HG03432 (cell line): ENCODE results near the gene CDK17.
"Not testable (repeated sequence)": the region's sequence is repeated elsewhere in the genome, so short reads cannot be mapped to it uniquely, and the experiment has no call there.

ENCODE experiments used
- ATAC-seq: cut with Tn5 transposase; IDR thresholded peaks from one replicate; pipeline ENCODE4 v1.9.1; 2021; ENCODE audit warnings: mild to moderate bottlenecking, moderate library complexity; ENCODE audit not compliant: unreplicated experiment

Gene CDK17

DNA sequence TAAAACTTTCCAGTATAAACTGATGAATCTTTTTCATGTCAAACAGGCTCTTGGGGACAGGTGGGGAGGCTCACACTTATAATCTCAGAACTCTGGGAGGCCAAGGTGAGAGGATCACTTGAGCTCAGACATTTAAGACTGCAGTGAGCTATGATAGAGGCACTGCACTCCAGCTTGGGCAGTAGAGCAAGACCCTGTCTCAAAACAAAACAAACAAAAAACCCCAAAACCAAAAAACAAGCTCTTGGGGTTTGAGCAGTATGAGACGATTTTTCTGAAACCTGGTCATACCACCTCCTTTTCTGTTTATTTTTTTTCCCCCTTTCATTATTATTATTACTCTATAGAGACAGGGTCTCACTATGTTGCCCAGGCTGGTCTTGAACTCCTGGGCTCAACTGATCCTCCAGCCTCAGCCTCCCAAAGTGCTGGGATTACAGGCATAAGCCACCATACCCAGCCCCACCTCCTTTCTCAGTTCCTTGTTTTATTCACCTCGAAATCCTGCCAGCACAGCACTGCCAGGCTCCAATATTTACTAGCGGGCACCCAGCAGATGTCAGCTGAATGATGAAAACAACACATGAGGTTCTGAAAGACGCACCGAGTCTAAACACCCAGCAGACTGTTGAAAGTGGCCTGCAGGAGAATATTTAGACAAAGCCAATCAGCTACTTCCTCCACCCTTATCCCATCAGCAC is 19.5 kb upstream of the CDK17 start:
- peak; percentile 68 for ATAC-seq

DNA sequence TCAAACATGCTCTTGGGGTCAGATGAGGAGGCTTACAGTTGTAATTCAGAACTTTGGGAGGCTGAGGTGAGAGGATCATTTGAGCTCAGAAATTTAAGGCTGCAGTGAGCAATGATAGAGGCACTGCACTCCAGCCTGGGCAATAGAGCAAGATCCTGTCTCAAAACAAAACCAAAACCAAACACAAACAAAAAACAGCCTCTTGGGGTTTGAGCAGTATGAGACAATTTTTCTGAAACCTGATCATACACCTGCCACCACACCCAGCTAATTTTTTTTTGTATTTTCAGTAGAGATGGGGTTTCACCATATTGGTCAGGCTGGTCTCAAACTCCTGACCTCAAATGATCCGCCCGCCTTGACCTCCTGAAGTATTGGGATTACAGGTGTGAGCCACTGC is 17.4 kb upstream of the CDK17 start:
- peak; percentile 57 for ATAC-seq

DNA sequence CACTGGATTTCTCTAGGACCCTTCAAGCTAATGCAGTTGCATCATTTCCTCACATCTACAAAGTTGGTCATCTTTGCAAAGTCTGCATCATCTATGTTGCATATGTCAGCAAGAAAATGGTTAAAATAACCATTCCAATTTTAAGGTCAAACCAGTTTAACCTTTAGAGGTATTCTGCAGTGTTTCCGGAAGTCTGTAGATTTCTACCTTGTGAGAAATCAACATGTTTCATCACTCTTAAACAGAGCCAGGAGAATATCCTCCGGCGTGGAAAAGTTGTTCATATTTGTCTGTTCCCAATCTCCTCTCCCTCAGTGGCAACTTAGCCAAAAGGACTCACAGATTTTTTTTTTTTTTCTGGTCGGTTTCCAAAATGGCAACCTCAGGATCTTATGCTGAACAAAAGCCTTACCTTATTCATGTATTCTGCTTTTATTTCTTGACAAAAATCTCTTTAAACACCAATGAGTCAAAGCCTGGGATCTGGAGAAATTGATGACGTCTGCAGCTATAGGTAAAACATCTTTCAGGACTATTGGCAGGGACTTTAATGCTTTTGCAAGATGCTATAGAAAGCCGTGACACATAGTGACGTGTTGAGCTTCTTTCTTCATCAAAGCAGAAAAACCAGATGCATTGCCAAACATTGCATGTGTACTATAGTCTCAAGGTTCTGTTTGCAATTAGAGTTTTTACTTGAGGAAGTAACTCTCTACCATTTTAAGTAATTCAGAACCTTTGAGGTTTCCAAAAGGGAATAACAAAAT is 16.0 kb upstream of the CDK17 start:
- ATAC-seq, result no peak

DNA sequence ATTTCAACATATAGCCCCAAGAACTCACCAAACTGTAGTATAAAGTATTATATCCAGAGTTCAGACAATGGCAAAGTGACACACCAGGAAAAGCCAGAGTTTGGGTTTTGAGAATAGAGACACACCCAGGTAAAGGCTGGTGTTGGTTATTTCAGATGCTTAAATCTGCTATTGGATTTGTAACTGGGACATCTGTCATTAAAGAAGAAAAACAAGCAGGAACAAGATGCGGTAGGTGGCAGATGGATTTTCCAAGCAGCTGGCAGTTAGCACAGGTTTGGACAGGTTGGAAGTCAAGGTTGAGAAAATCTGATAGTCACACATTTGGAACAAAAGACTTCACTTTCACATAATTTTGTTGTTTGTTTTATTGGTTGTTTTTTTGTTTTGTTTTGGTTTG is 14.4 kb upstream of the CDK17 start:
- no peak for ATAC-seq

DNA sequence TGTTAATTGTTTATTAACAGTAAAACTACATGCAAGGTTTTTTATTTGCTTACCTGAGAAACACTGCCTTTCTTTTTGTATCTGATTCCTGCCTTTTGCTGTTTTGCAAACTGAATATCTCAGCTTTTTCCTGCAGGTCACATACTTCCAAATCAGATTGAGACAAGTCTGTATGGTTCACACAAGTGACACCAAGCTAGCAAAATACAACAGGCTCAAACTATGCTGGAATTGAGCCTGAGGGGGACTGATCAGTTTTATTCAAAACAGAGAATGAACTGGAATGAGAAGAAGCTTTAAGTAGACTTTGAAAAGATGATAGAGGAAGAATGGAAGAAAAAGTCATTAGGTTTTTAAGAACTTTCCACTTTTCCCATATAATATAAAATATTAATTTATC is 12.2 kb upstream of the CDK17 start:
- no peak for ATAC-seq

DNA sequence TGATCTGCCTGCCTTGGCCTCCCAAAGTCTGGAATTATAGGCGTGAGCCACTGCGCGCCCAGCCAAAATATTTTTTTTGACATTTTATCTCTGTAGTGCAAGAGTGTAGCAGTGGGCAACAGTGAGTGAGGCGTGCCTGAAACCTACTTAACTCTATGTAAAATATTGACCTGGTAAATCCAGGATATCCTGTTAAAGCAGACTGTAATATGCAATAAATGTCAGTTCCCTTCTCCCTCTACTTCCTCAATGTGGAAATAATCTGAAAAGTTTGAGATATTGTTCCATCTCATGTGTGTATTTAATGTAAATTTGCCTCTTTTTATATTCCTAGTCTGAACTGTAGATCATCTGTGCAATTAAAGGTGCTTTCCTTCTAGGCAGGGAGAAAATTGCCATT is 9.5 kb upstream of the CDK17 start:
- ATAC-seq, result no peak

DNA sequence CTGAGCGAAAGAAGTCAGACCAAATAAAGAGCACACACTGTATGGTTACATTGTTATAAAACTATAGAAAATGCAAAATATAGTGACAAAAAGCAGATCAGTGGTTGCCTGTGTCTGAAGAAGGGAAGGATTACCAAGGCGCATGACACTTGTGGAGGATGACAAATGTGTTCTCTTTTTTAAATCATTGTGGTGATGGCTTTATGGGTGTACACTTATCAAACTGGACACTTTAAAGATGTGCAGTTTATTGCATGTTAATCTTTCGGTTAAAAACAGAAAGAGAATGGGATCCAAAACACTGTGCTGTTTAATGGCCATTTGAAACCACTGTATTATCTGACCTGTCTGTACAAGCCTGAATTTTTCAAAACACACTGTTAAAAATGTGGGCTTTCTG is 8.8 kb upstream of the CDK17 start:
- ATAC-seq, result no peak

DNA sequence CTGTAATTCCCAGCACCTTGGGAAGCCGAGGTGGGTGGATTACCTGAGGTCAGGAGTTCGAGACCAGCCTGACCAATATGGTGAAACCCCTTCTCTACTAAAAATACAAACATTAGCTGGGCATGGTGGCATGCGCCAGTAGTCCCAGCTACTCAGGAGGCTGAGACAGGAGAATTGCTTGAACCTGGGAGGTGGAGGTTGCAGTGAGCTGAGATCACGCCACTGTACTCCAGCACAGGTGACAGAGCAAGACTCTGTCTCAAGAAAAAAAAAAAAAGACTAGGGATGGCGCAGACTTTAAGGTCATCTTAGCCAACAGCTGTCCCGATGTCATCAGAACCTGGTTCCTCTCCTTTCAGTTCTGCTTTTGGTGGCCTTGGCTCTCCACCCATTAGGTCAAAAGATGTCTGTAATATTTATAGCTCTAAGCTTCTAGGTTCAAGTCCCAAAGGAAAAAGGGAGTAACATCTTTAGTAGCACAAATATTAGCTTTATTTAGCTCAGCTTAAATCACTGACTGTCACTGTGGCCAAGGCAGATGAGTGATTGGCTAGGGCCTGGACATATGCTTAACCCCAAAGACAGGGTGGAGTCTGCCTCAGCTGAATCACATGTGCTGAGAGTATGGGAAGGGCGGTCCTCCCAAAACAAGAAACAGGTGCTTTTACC is 7.3 kb upstream of the CDK17 start:
- peak; percentile 95 for ATAC-seq

DNA sequence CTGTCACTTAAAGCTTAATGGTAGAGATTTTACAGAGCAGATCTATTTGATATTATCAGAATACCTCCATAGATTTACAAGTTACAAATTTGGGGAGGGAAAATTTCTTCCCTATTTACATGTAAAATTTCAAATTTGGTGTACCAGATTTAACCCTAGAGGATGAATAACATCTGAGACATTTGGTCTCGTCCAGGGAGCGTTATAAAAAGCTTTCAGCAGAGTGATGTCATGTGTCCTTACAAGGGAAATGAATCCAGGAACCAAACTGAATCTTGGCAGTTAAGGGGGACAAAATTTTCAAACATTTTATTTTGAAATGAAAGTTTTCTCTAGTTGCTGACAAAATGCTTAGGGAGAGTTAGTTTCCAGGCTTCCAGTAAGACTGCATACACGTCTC is 4.5 kb upstream of the CDK17 start:
- no peak for ATAC-seq

DNA sequence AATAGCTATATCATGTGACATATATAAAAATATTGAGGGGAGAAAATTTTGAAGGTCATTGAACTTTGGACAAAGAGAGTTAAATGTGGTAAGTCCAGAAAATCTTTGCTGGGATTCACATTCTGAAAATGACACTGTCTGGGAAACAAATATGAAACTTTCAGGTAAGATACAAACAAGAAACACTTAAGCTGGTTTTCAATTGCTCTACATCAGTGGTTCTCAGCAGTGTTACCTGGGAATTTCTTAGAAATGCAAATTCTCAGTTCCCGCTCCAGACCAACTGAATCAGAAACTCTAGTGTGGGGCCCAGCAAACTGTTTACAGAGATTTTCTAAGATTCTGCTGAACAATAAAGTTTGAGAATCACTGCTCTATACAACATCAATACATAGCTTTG is 3.6 kb upstream of the CDK17 start:
- ATAC-seq, result no peak

DNA sequence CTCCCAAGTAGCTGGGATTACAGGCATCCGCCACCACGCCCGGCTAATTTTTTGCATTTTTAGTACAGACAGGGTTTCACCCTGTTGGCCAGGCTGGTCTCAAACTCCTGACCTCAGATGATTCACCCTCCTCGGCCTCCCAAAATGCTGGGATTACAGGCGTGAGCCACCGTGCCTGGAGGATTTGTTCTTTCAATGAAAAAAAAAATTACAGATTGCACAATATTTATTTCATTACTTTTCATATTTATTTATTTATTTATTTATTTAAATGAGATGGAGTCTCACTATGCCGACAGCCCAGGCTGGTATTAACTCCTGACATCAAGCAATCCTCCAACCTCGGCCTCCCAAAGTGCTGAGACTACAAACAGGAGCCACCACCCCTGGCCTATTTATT is 2.3 kb upstream of the CDK17 start:
- ATAC-seq, result not testable (repeated sequence)

DNA sequence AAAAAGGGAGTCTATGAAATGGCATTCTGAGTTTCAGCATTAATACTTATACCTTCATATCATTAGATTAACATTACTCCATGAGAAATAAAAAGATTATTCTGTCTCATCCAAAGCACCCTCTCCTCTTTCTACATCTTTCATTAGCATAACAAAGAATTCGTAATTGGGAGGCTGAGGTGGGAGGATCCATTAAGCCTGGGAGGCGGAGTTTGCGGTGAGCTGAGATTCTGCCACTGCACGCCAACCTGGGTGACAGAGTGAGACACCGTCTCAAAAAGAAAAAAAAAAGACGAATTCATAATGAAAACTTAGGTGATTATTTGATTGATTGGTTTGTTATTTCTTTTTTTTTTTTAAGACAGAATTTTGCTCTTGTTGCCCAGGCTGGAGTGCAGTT is 1.8 kb upstream of the CDK17 start:
- no peak for ATAC-seq

DNA sequence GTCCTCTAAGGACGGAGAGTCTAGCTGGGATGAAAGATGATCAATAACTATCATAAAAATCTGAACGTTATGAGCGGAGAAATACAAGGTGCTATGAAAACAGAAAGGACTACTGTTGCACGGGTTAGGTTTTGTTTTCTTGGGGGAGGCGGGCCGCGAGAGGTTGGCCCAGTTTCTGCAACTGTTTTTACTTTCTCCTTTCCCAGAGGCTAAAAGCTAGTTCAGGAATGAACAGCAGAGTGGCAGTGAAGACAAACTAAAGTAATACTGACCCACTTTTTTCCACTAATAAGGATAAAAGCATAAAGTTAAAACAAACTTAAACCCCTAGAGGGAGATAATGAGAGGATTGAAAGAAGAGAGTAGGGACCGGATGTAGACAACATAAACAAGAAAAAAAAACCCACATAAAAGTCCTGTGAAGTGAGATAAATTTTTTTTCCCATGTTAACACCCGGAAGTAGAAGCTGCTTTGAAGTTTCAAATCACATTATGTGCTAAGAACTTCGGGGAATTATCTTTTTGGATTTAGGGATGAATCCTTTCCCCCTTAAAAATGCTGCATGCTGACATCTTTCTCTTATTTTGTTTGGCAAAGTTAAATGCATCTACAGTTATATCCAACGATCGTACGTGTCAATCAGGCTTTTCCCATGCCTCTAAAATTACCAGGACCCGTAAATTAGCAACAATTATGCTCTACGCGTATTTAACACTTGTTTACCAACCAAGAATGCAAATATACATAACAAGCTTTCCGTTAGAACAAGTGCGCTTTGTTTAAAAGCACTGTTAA is 1.0 kb upstream of the CDK17 start:
- peak; percentile 20 for ATAC-seq

DNA sequence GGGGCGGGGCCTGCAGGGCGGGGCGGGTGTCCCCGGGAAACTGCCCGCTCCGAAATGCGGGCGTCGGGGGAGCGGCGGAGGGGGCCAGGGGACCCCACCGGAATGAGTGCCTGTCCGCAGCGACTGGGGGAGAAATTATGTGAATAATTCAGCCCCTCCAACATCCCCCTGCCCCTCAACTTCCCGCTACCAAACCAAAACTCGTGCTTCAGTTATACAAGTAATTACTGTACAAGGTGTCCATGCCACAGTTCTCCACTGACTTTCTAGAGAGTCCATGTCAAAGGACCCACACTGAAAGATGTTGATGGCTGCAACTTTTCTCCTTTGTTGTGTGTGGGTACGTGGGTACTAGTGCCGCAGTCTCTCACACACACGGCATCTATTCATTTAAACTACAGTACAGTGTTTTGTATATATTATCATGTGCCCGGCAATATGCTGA is 414 bp upstream of the CDK17 start:
- peak; percentile 2 for ATAC-seq

DNA sequence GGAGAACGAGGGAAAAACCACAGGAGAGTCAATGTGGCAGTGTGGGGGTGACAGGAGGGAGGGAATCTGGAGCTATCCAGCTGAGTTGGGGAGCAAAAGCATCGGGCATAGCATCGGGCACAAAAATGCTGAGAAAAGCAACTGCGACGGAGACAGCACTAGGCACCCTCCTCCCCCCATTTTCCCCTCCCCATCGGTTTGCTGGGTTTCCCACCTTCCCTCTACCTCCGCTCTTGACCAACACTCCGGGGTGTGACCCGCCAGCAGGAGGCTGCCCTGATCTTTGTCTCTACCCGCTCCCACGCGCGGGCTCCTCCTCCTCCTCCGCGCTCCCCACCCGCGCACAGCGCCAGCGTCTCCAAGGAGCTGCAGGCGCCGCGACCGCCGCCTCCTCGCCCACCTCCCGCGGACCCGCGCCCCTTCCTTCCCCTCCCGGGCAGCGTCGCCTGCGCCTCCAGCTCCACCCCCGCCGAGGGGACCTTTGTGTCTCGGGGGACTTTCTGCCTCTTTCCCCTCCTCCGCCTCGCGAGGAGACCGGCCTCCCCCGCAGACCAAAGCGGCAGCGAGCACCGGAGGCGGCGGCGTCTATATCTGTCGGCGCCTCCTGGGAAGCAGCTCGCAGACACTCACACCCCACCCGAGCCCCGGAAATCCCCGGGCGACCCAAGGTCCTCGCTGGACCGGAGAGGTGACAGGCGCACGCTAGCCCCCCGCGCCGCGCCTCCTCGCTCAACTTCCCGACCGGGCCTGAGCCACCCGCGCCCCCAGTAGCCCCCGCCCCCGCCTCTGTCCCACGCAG is 920 bp downstream of the CDK17 start:
- peak; percentile 52 for ATAC-seq

DNA sequence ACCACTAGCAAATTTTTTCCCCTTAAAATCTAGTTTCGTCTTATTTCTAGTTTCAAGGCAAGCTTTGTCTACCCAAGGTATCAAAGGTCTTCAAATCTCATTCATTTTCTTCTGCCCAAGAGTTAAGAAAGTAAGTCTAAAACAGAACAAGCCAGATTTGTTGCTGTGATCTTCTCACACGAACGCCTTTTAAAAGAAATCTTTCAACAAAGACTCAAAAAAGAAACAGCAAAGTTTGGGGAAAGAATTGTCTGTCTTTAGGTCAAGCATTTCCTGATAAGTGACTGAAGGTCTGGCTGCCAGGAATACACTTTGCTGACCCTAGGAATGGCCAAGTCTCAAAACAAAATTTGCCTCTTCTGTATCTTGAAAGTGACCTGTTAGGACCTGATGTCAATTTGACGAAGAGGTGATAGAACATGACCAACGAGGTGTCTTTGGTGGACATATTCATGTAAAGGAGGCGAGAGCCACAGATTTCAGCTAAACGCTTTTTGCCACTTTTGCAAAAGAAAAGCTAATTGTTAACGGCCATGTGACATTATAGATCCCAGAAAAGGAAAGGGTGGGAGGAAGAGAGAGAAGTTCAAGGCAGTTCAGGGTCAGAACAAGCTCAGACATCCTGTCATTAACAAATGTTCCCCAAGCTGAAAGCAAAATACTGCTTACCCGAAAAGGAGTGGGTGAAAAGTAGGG is 1.7 kb downstream of the CDK17 start:
- no peak for ATAC-seq

DNA sequence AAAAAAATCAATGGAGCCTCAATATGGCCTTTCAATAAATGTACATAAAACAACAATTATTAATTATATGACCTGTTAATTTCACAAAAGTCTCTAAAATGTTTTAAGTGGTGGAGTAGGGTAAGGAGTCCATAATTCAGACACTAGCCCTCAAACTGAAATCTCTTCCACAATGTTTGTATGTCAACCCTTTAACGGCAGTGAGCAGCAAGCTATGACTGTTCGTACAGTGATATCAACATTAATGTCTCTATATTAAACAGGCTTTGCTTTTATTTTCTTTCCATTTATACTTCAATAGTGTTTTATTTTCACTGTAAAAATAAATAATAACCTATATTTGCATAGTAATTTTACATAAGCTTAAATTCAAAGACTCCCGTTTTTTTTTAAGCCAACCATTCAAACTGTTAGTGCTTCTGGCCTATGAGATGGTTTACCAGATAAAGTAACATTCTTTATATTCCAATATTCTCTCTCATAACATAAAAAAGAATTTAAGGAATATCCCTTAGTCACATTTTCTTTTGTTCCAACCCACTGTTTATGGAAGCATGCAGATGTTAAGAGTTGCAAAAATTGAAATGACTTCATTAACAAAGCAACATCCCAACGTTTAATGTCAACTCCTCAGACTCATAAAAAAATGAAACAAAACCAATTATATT is 2.3 kb downstream of the CDK17 start:
- ATAC-seq, result no peak

DNA sequence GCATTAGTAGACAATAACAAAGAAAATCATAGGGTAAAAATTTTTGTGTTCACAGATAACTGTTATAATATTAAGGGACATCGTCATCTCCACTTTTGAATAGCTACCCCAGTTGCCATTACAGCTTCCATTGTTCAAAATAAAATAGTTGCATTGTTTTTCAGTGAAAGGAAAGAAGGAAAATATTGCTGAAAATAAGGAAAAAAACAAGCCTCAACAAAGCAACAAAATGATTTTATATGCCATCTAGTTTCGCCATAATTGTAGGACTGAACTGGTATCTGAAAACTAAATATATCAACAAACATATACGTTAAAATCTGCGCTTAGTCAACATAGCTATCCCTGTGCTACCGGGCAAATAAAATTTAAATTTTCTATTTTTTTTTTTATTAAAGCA is 3.3 kb downstream of the CDK17 start:
- no peak for ATAC-seq

DNA sequence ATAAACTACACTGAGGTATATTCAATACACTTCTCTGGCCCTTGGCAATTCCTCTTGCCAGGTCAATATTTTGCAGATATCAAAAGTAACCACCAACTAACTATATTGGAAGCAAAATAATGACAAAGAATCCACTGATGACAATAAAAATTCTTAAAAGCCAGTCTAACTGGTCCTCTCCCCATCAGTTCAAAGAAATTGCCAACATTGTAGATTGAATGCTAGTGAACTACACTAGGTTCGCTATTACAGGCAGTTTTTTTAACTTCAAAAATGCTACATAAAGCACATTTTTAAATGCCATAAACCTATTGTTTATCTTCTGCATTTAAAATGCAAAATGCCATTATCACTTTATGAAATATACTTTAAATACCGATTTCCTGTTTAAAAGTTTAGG is 4.0 kb downstream of the CDK17 start:
- no peak for ATAC-seq
